Stimulated activated CD4-positive, alpha-beta T cell treated with anti-CD3 and anti-CD28 coated beads, Interleukin-15, amount 100 ng/mL, for 1 hour (primary cell): ENCODE measurements around the gene HM13.
"Not testable (repeated sequence)": the region's sequence is repeated elsewhere in the genome, so short reads cannot be mapped to it uniquely, and the experiment has no call there.

Source experiments
- DNase-seq, 2 donors: peaks; one replicate each; pipeline ENCODE4 v3.0.0-alpha.2; 2020; ENCODE audit warnings: low read depth in 1 of 2, low spot score in 1 of 2

The HM13 gene

GRCh38 chr20:31566658-31567379 is 52.6 kb downstream of the HM13 start:
- no peak for DNase-seq

- DNase-seq: no peak
Measured at GRCh38 chr20:31567380-31567720, 53.1 kb downstream of the HM13 start.

DNA sequence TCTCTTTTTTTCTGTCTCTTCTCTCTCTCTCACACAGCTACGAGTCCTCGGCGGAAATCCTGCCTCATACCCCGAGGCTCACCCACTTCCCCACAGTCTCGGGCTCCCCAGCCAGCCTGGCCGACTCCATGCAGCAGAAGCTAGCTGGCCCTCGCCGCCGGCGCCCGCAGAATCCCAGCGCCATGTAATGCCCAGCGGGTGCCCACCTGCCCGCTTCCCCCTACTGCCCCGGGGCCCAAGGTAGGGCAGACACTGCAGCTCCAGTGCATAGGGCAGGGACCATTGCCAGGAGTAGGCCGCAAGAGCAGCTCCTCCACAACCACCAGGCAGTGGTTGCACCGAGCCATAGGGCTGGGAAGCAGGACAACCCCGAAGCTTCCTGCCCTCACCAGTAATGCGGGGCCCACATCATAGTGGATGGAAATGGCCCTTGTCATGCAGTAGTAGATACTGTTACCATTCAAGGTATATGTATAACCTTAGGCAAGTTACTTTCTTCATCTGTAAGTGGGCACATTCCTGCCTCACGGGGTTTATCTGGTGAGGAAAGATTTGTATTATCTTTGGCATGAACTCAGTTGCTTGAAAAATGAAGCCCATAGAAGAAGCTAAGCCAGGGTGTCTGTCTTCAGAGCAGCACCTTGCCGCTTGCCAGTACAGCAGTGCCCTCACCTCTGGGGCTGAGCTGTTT is 53.9 kb downstream of the HM13 start:
- no peak for DNase-seq

- DNase-seq: no peak
Measured at GRCh38 chr20:31568773-31569162, 54.5 kb downstream of the HM13 start.

- DNase-seq: peak; percentile 29 to 56
Measured at GRCh38 chr20:31569163-31570020, 55.1 kb downstream of the HM13 start.

DNA sequence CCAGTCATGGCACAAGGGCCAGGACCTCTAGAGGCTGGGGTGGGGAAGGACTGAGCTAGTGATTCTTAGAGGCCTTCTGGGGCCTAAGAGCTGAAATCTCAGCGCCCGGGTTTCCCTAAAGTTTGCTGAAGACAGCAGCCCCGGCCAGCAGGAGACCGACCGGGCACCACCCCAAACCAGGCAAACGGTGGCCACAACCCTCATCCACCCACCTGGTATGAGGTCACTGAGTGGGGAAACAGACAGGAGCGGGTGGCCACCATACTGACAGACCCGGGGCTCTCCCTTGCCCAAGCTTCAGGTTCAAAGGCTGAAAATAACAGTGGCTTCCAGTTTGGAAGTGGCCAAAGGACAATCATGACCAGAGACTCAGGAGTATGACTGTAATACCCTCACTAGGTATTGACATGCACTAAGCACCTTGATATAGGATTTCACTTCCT is 55.8 kb downstream of the HM13 start:
- no peak for DNase-seq

GRCh38 chr20:31570735-31571617 is 56.7 kb downstream of the HM13 start:
- DNase-seq: no peak

DNA sequence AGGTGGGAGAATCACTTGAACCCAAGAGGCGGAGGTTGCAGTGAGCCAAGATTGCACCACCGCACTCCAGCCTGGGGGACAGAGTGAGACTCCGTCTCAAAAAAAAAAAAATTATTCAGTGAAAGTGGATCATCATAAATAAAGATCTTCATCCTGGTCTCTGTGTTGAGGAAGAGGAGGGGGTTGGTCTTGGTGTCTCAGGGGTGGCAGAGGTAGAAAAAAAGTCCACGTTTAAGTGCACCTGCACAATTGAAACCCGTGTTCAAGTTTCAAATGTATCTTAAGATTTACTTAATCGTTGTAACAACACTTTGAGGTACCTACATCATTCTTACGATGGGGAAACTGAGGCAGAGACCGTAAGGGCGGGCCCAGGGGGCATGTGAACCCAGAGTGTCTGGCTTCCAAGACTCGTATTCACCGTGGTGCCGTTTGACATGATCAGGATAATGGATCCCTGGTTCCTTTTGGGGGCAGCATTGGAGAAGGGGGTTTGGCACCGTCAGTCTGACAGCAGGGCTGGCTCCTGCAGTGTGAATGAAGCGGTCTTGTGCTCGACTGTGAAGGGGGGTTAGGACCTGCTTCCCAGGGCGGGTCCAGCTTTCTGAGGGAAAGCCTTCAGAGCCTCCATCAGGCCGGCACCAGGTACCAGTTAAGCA is 57.9 kb downstream of the HM13 start:
- DNase-seq: no peak

DNA sequence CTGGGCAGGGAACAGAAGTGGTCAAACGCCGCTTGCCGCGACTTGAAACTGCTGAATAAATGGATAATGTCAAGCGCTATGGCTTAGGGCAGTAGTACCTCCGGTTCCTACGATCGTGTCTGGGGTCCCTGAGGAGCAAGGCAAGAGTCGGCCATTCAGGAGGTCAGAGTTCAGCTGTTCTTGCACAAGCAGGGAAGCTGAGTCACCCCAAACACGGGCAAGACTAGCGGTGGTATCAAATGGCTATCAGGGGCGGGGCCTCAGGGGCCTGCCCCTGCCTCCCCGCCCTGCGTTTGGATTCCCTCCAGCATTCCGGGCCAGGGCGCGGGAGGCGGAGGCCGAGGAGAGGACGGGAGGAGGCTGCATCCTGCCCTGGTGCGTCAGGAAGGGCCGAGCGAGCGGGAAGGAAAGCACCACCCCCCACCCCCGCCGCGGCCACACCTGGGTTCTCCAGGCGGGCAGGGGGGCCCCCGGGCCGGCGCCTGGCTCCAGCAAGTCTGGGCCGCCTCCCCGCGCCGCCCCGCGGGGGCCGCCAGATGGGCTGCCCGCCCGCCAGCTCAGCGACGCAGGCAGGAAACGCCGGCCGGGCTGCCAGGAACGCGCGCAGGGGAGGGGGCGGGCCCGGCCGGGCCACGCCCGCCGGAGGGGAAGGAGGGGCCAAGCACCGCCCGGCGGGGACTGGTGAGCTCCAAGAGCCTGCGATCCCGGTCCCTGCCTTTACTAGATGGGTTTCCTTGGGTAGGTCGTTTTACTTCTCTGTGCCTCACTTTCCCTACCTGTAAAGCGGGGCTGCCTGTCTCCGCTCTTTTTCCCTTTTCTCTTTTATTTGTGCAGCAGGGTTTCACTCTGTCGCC is 58.7 kb downstream of the HM13 start:
- peak; percentile 76 to 83 for DNase-seq

- no peak for DNase-seq
Measured at GRCh38 chr20:31573555-31574321, 59.5 kb downstream of the HM13 start.

DNA sequence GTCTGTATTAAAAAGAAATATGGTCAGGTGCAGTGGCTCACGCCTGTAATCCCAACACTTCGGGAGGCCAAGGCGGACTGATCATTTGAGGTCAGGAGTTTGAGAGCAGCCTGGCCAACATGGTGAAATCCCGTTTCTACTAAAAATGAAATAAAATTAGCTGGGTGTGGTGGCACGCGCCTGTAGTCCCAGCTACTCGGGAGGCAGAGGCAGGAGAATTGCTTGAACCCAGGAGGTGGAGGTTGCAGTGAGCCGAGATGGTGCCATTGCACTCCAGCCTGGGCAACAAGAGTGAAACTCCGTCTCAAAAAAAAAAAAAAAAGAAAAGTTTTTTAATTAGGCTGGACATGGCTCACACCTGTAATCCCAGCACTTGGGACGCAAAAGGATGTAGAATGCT is 60.7 kb downstream of the HM13 start:
- not testable (repeated sequence) for DNase-seq

- no peak for DNase-seq
Measured at GRCh38 chr20:31576751-31577150, 62.5 kb downstream of the HM13 start.

- DNase-seq: no peak
Measured at GRCh38 chr20:31577194-31577593, 63.0 kb downstream of the HM13 start.

DNA sequence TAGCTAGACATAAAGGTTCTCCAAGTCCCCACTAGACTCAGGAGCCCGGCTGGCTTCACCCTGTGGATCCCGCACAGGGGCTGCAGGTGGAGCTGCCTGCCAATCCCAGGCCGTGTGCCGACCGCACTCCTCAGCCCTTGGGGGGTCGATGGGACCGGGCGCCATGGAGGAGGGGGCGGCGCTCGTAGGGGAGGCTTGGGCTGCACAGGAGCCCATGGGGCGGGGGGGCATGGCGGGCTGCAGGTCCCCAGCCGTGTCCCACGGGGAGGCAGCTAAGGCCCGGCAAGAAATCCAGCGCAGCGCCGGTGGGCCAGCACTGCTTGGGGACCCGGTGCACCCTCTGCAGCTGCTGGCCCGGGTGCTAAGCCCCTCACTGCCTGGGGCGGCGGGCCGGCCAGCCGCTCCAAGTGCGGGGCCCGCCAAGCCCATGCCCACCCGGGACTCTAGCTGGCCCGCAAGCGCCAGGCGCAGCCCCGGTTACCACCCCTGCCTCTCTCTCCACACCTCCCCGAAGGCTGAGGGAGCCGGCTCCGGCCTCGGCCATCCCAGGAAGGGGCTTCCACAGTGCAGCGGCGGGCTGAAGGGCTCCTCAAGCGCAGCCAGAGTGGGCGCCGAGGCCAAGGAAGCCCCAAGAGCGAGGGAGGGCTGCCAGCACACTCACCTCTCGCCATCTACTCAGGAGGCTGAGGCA is 64.4 kb downstream of the HM13 start:
- DNase-seq: no peak

GRCh38 chr20:31579245-31579644 is 65.0 kb downstream of the HM13 start:
- DNase-seq: no peak

DNA sequence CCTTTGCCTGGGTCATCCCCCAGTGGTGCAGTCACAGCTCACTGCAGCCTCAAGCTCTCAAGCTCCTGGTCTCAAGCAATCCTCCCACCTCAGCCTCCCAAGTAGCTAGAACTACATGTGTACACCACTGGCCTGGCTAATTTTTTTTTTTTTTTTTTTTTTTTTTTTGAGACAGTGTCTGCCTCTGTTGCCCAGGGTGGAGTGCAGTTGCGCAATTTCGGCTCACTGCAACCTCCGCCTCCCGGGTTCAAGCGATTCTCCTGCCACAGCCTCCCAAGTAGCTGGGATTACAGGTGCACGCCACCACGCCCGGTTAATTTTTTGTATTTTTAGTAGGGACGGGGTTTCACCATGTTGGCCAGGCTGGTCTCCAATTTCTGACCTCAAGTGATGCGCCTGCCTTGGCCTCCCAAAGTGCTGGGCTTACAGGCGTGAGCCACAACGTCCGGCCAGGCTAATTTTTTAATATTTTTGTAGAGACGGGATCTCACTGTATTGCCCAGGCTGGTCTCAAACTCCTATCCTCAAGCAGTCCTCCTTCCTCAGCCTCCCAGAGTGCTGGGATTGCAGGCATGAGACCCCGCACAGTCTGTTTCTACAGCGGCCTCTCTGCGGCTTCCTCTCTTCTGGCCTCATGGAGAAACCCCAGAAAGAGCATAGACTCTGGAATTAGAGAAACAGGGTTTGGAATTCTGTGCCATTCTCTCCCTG is 65.9 kb downstream of the HM13 start:
- not testable (repeated sequence) for DNase-seq

- DNase-seq: no peak
Measured at GRCh38 chr20:31580706-31581105, 66.5 kb downstream of the HM13 start.

DNA sequence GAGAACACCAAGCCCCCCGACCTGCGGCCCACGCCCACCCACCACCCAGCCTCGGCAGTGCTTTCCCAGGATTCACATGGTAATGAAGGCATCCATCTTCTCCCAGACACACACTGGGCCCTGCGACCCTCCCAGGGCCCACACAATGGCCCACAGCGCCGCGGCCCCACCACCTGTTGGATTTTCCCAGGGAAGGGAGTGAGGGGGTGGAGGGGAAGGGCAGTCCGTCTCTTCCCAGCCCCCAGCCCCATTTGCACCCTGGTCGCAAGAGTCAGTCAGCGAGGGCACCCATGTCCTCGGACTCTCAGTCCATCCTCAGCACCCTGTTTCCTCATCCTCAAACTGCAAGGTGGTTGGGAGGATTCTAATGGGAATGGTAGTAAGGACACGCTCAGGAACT is 67.1 kb downstream of the HM13 start:
- DNase-seq: no peak
